Astrocyte (in vitro differentiated cells and primary cell): Measurements from ENCODE around the gene SSBP2. TPM values are rescaled to one million over a fixed set of nuclear protein-coding genes. Genes with fewer than 3 reads are reported as not detected.

ENCODE experiments used
- DNase-seq: peaks from one replicate; pipeline ENCODE4 v3.0.0-alpha.2; 2010; ENCODE audit warnings: low read depth
- FAIRE-seq: peaks from 2 replicates; lab custom pipeline; 2011; peaks lifted over from hg19 to GRCh38; lab: Jason Lieb, UNC
- H2AFZ ChIP-seq: 2 replicates; pipeline ENCODE4 v1.6.0; 2012; ENCODE audit warnings: low read depth, low read length, inconsistent platforms
- H3K27ac ChIP-seq: 2 replicates; pipeline ENCODE4 v1.5.1; 2011; ENCODE audit warnings: low read depth, low read length, inconsistent platforms
- H3K27me3 ChIP-seq: 2 replicates; pipeline ENCODE4 v1.6.0; 2011; ENCODE audit warnings: low read length, inconsistent platforms; ENCODE audit not compliant: insufficient read depth
- H3K36me3 ChIP-seq: 2 replicates; pipeline ENCODE4 v1.5.1; 2011; ENCODE audit warnings: low read length, inconsistent platforms; ENCODE audit not compliant: insufficient read depth
- H3K4me1 ChIP-seq: 2 replicates; pipeline ENCODE4 v1.5.1; 2011; ENCODE audit warnings: low read length, inconsistent platforms; ENCODE audit not compliant: insufficient read depth
- H3K4me2 ChIP-seq: 2 replicates; pipeline ENCODE4 v1.6.0; 2012; ENCODE audit warnings: low read length, inconsistent platforms
- H3K4me3 ChIP-seq: 2 replicates; pipeline ENCODE4 v1.5.1; 2011; ENCODE audit warnings: low read depth, mild to moderate bottlenecking, low read length, inconsistent platforms; ENCODE audit not compliant: insufficient read depth
- H3K79me2 ChIP-seq: 2 replicates; pipeline ENCODE4 v1.6.0; 2012; ENCODE audit warnings: mild to moderate bottlenecking, low read length, inconsistent platforms; ENCODE audit not compliant: insufficient read depth
- H3K9ac ChIP-seq: 2 replicates; pipeline ENCODE4 v1.6.0; 2012; ENCODE audit warnings: mild to moderate bottlenecking, low read length, inconsistent platforms
- H3K9me3 ChIP-seq: 2 replicates; pipeline ENCODE4 v1.5.1; 2012; ENCODE audit warnings: low read depth, mild to moderate bottlenecking, low read length, inconsistent platforms; ENCODE audit not compliant: insufficient read depth
- H4K20me1 ChIP-seq: 2 replicates; pipeline ENCODE4 v1.6.0; 2012; ENCODE audit warnings: low read length, inconsistent platforms; ENCODE audit not compliant: insufficient read depth
- H3K27ac Mint-ChIP-seq: one replicate; pipeline ENCODE4 v1.8.0; 2021; ENCODE audit warnings: mild to moderate bottlenecking, mixed read lengths; ENCODE audit not compliant: unreplicated experiment
- H3K27me3 Mint-ChIP-seq: one replicate; pipeline ENCODE4 v1.8.0; 2021; ENCODE audit warnings: low read depth, mixed read lengths; ENCODE audit not compliant: unreplicated experiment
- H3K36me3 Mint-ChIP-seq: one replicate; pipeline ENCODE4 v1.8.0; 2021; ENCODE audit warnings: low read depth, mixed read lengths; ENCODE audit not compliant: unreplicated experiment
- H3K4me1 Mint-ChIP-seq: one replicate; pipeline ENCODE4 v1.8.0; 2021; ENCODE audit warnings: low read depth, mixed read lengths; ENCODE audit not compliant: unreplicated experiment
- H3K4me3 Mint-ChIP-seq: one replicate; pipeline ENCODE4 v1.8.0; 2021; ENCODE audit warnings: mild to moderate bottlenecking, moderate library complexity, mixed read lengths; ENCODE audit not compliant: unreplicated experiment
- H3K9me3 Mint-ChIP-seq: one replicate; pipeline ENCODE4 v1.8.0; 2021; ENCODE audit warnings: mild to moderate bottlenecking, mixed read lengths; ENCODE audit not compliant: unreplicated experiment
- CTCF ChIP-seq: IDR thresholded peaks from 2 replicates; pipeline ENCODE4 v1.5.1; 2011; ENCODE audit warnings: low read depth, mild to moderate bottlenecking, inconsistent platforms, low read length, moderate library complexity; ENCODE audit not compliant: insufficient read depth
- EZH2 ChIP-seq: IDR thresholded peaks from 2 replicates; pipeline ENCODE4 v1.6.1; 2012; ENCODE audit warnings: mild to moderate bottlenecking, low read length, inconsistent platforms; ENCODE audit not compliant: insufficient read depth
- total RNA-seq: library from RNA; stranded (reverse); gene quantifications from 2 replicates; pipeline ENCODE4 v1.2.1, GENCODE V29; 2021

SSBP2 gene
- total RNA-seq, 1 donor from 2014 or later, result 59.8 TPM

- Histone ChIP-seq H3K4me3 (no peak overlapping the region), H3K4me1 (no peaks in the 10 kb centered on the region), H4K20me1 (no peaks in the 10 kb centered on the region), H3K36me3 (no peaks in the 10 kb centered on the region), H3K27me3 (no peaks in the 10 kb centered on the region), H3K9ac (no peak overlapping the region), H3K9me3 (no peaks in the 10 kb centered on the region), H3K27ac (no peak overlapping the region), H3K79me2 (no peaks in the 10 kb centered on the region), H3K4me2 (no peak overlapping the region), H2AFZ (no peak overlapping the region)
- H3K4me1 Mint-ChIP-seq, result no peaks in the 10 kb centered on the region
- FAIRE-seq, result no peak
- TF ChIP-seq CTCF (no peak), EZH2 (no peak)
- peaks cover 13% of the 10 kb centered on the region for H3K27me3 Mint-ChIP-seq
- H3K4me3 Mint-ChIP-seq, result no peak overlapping the region
- no peak for DNase-seq
- H3K27ac Mint-ChIP-seq, result no peak overlapping the region
- H3K9me3 Mint-ChIP-seq, result no peaks in the 10 kb centered on the region
- H3K36me3 Mint-ChIP-seq, result no peaks in the 10 kb centered on the region
Measured at GRCh38 chr5:81389025-81389424, 361.9 kb downstream of the SSBP2 start.

GRCh38 chr5:81388169-81388568 is 362.7 kb downstream of the SSBP2 start:
- Mint-ChIP-seq H3K27ac (no peak overlapping the region), H3K9me3 (no peaks in the 10 kb centered on the region), H3K4me1 (no peaks in the 10 kb centered on the region), H3K4me3 (no peak overlapping the region), H3K36me3 (no peaks in the 10 kb centered on the region), H3K27me3 (peaks cover 8% of the 10 kb centered on the region)
- FAIRE-seq, result no peak
- Histone ChIP-seq H2AFZ (no peak overlapping the region), H3K9me3 (no peaks in the 10 kb centered on the region), H3K79me2 (no peaks in the 10 kb centered on the region), H3K36me3 (no peaks in the 10 kb centered on the region), H4K20me1 (no peaks in the 10 kb centered on the region), H3K4me2 (no peak overlapping the region), H3K4me1 (no peaks in the 10 kb centered on the region), H3K4me3 (no peak overlapping the region), H3K27ac (no peak overlapping the region), H3K9ac (no peak overlapping the region), H3K27me3 (no peaks in the 10 kb centered on the region)
- TF ChIP-seq CTCF (no peak), EZH2 (no peak)
- DNase-seq, result no peak

GRCh38 chr5:81383867-81384266 is 367.0 kb downstream of the SSBP2 start:
- Mint-ChIP-seq H3K27me3 (no peaks in the 10 kb centered on the region), H3K4me1 (no peaks in the 10 kb centered on the region), H3K36me3 (no peaks in the 10 kb centered on the region), H3K9me3 (no peaks in the 10 kb centered on the region), H3K27ac (no peak overlapping the region), H3K4me3 (no peak overlapping the region)
- DNase-seq (no peak), FAIRE-seq (no peak)
- Histone ChIP-seq H3K9me3 (no peaks in the 10 kb centered on the region), H3K4me3 (no peak overlapping the region), H4K20me1 (no peaks in the 10 kb centered on the region), H2AFZ (no peak overlapping the region), H3K9ac (no peak overlapping the region), H3K4me1 (no peaks in the 10 kb centered on the region), H3K27ac (no peak overlapping the region), H3K27me3 (no peaks in the 10 kb centered on the region), H3K79me2 (no peaks in the 10 kb centered on the region), H3K36me3 (no peaks in the 10 kb centered on the region), H3K4me2 (no peak overlapping the region)
- TF ChIP-seq EZH2, result no peak
- TF ChIP-seq CTCF, result no peak
